ENCODE data around the gene MAGEA3.
"Not testable (repeated sequence)": the region's sequence is repeated elsewhere in the genome, so short reads cannot be mapped to it uniquely, and the experiment has no call there.

MAGEA3 gene

GRCh38 chrX:152697952-152698931 is at the start of gene MAGEA3:
Gene MAGEA3, plus strand, starts transcription at chrX:152698794. Its CDS starts 2,039 bp downstream, at chrX:152700833.
- DNase-seq: not testable (repeated sequence)

GRCh38 chrX:152652060-152652459 is 46.5 kb upstream of the MAGEA3 start:
- no peak for DNase-seq

- DNase-seq: no peak
Observed at GRCh38 chrX:152652467-152652866, 46.1 kb upstream of the MAGEA3 start.

- no peak for DNase-seq
Observed at GRCh38 chrX:152656087-152656486, 42.5 kb upstream of the MAGEA3 start.

GRCh38 chrX:152656890-152657289 is 41.7 kb upstream of the MAGEA3 start:
- no peak for DNase-seq

- no peak for DNase-seq
Observed at GRCh38 chrX:152658302-152658701, 40.3 kb upstream of the MAGEA3 start.

GRCh38 chrX:152663086-152663485 is 35.5 kb upstream of the MAGEA3 start:
- no peak for DNase-seq

GRCh38 chrX:152674135-152674534 is 24.5 kb upstream of the MAGEA3 start:
- no peak for DNase-seq

GRCh38 chrX:152674652-152675051 is 23.9 kb upstream of the MAGEA3 start:
- not testable (repeated sequence) for DNase-seq

GRCh38 chrX:152681012-152681411 is 17.6 kb upstream of the MAGEA3 start:
- DNase-seq: not testable (repeated sequence)

GRCh38 chrX:152700390-152700789 is 1.8 kb downstream of the MAGEA3 start:
- not testable (repeated sequence) for DNase-seq

- not testable (repeated sequence) for DNase-seq
Observed at GRCh38 chrX:152706500-152706899, 7.9 kb downstream of the MAGEA3 start.

GRCh38 chrX:152709173-152709572 is 10.6 kb downstream of the MAGEA3 start, which contains the start of gene CSAG2:
Gene CSAG2, minus strand, starts transcription at chrX:152709273. Its CDS starts 161 bp downstream, at chrX:152709112.
- DNase-seq: not testable (repeated sequence)

GRCh38 chrX:152713195-152713594 is 14.6 kb downstream of the MAGEA3 start:
- not testable (repeated sequence) for DNase-seq

- DNase-seq: not testable (repeated sequence)
Observed at GRCh38 chrX:152713815-152714787, 15.5 kb downstream of the MAGEA3 start, which contains the start of gene MAGEA2B. Gene MAGEA2B, plus strand, starts transcription at chrX:152714628. Its CDS starts 2,479 bp downstream, at chrX:152717107.

- no peak for DNase-seq
Observed at GRCh38 chrX:152725409-152725808, 26.8 kb downstream of the MAGEA3 start.

- DNase-seq: no peak
Observed at GRCh38 chrX:152733261-152733975, 34.8 kb downstream of the MAGEA3 start, which contains the start of the genes CSAG1 and MAGEA12. Gene CSAG1, minus strand, starts transcription at chrX:152733721. Its CDS starts 1,261 bp downstream, at chrX:152732460. Gene MAGEA12, plus strand, starts transcription at chrX:152733757. Its CDS starts 2,405 bp downstream, at chrX:152736162.

- not testable (repeated sequence) for DNase-seq
Observed at GRCh38 chrX:152734143-152734858, 35.7 kb downstream of the MAGEA3 start.

- no peak for DNase-seq
Observed at GRCh38 chrX:152735101-152735500, 36.5 kb downstream of the MAGEA3 start.

GRCh38 chrX:152735860-152736511 is 37.4 kb downstream of the MAGEA3 start:
- no peak for DNase-seq

GRCh38 chrX:152736528-152736927 is 37.9 kb downstream of the MAGEA3 start:
- not testable (repeated sequence) for DNase-seq
